Left forelimb (tissue), 1 donor: ENCODE results near the gene ARHGEF16.

Source experiments
- DNase-seq: peaks from one replicate; pipeline ENCODE4 v3.0.0-alpha.2; 2018; ENCODE audit warnings: low spot score

Gene ARHGEF16

GRCh38 chr1:3468236-3469103 is 14.0 kb downstream of the ARHGEF16 start:
- no peak for DNase-seq

- DNase-seq = no peak
Observed at GRCh38 chr1:3469104-3469848, 14.8 kb downstream of the ARHGEF16 start.

GRCh38 chr1:3469849-3470649 is 15.6 kb downstream of the ARHGEF16 start:
- DNase-seq = no peak

- no peak for DNase-seq
Observed at GRCh38 chr1:3470650-3471355, 16.3 kb downstream of the ARHGEF16 start.

- no peak for DNase-seq
Observed at GRCh38 chr1:3471356-3472087, 17.1 kb downstream of the ARHGEF16 start.

- no peak for DNase-seq
Observed at GRCh38 chr1:3472088-3472850, 17.8 kb downstream of the ARHGEF16 start.

DNA sequence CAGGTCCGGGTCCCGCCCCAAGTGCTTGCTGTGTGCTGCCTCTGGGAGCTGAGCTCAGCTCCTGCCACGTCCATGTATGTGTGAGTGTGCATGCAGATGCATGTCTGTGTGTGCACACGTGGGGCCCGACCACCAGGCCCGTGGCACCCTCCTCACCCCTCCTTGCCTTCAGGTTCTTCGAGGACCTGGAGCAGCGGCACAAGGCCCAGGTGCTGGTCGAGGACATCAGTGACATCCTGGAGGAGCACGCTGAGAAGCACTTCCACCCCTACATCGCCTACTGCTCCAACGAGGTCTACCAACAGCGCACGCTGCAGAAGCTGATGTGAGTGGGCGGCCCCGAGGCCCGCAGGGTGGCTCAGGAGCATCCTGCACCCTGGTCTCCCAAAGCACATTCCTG is 18.4 kb downstream of the ARHGEF16 start:
- no peak for DNase-seq

GRCh38 chr1:3473381-3473844 is 18.9 kb downstream of the ARHGEF16 start:
- no peak for DNase-seq

DNA sequence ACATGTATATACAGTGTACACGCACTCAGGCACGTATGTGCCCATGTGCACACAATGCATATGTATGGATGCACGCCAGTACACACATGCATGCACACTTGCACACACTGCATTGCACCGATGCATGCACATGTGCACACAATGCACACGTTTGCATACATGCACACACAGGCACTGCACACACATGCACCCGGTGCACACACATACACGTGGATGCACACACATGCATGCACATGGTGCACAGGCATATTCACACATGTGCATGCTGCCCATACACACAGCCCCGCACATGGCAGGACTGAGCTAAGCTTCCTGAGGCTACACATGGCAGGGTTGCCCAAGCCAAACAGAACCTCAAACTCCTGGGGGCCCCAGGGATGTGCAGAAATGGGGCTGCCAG is 19.6 kb downstream of the ARHGEF16 start:
- DNase-seq = no peak

DNA sequence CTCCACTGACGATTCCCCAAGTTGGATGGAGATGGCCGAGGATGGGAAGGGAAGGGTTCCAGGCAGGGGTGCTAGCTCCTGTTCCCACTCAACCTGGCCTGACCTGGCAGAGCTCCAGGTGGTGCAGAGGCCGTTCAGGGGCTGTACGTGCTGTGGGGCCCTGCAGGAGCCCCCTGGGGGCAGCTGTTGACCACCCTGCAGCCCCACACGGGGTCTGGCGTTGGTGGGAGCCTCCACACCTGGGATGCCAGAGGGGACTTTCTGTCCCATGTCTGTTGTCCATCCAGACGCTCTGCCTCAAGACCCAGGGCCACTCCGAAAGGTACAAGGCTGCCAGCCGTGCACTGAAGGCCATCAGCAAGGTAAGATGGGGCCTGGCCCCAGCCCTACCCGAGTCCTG is 20.0 kb downstream of the ARHGEF16 start:
- DNase-seq = no peak

DNA sequence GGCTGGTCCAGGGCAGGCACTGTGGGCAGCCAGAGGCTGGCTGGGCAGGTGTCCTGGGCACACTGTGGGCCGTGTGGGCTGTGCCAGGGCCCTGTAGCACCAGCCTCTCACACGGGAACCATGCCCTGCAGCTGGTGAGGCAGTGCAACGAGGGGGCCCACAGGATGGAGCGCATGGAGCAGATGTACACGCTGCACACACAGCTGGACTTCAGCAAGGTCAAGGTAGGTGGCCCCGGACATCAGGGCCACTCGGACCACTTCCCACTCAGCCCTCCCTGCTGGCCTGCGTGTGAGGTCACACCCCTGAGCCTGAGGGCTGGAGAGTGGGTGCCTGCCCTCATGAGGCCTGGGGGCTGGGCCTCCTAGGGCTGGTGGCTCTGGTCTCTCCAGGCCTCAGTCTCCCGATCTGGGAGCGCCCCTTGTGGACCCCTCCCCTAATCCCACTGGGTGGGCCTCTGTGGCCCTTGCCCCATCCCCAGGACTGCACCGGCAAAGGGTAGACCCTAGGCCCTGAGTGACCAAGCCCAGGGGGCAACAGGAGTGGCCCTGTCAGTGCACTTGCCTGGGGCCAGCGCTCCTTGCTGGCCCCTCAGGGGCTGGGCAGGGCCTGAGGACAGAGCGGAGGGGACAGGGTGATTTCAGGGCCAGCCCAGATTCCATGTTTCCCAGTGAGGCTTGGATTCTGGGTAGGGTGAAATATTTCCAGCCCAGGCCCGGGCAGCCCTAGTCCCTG is 21.5 kb downstream of the ARHGEF16 start:
- DNase-seq = no peak

- no peak for DNase-seq
Observed at GRCh38 chr1:3476666-3477065, 22.2 kb downstream of the ARHGEF16 start.

GRCh38 chr1:3477241-3477995 is 23.0 kb downstream of the ARHGEF16 start:
- DNase-seq = no peak

- no peak for DNase-seq
Observed at GRCh38 chr1:3478187-3478586, 23.7 kb downstream of the ARHGEF16 start.

DNA sequence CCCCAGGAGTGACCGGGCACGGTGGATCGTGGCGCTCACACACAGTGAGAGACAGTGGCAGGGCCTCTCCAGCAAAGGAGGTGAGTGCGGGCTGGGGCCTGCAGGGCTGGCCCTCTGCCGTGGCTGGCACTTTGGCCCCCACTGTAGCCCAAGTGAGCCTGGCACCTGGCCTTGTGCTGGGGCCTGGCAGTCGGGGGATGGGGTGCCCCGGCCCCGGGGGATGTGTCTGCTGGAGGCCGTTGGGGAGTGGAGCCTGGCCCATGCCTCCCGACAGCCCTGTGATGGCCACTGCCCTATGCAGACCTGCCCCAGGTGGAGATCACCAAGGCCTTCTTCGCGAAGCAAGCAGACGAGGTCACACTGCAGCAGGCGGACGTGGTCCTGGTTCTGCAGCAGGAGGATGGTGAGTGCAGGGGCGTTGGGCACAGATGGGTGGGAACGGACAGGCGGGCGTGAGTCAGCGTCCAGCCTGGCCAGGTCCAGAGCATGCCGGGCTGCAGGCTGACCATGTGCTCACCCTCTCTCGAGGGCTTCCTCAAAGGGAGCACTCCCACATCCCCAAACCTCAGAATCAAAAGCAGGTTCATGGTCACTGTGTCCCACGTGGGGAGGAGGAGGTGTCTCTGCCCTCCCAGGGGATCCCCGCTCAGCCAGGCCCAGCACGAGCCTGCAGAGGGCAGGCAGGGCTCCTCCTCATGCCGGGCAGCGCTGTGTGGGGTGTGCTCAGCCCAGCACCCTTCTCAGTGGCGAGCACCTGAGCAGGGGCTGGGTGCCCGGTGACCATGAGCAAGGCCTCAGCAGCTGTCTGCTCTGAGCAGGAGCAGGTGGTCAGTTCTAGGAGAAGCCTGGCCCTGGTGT is 25.3 kb downstream of the ARHGEF16 start:
- no peak for DNase-seq

DNA sequence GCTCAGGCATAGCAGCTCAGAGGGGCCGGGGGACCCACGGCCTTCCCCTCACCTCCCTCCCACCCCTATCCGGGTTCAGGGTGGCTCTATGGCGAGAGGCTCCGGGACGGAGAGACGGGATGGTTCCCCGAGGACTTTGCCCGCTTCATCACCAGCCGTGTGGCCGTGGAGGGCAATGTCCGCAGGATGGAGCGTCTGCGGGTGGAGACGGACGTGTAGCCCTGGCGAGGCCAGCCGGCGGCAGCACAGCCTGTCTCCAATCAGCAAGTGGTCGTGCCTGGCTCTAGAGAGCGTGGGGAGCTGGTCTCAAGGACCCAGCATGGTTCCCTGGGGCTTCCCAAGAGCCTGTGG is 25.9 kb downstream of the ARHGEF16 start:
- DNase-seq = no peak

DNA sequence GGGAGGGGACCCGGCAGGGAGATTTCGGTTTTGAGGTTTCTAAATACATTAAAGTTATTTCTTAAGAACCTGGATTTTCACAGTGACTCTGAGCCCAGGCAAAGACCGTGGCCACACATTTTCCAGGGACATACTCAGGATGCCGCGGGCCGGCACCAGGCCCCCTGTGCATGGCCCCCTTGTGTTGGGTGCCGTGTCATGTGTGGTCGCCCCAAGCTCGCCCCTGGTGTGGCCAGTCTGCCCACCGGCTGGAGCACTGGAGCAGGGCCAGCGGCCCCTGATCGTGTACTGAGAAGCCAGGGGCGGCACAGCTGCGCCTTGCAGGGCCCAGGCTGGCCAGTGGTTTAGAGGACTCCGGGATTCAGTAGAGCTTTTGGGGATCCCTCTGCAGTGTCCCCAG is 26.6 kb downstream of the ARHGEF16 start:
- DNase-seq = no peak

DNA sequence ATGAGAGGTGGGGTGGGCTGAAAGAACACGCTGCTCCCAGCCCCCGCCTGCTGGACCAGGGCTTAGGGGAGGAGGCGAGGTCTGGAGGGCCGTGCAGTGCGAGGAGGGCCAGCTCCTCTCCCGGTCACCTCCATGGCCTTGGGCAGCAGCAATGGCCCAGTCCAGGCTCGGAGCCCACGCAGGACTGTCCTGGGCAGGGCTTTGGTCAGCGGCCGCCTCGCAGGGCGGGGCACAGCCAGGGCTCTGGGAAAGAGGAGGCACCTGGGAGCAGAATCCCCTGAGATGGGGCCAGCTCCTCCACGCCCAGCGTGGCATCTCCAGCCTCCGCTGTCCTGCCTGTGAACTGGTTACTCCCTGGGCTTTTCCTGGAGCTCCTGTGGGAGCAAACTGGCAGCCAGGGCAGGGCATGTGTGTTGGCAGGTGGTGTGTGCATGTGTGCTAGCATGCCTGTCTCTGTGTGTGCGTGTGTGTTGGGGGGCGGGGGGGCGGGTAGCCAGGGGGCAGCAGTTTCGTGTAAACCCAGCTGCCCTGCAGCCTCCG is 27.4 kb downstream of the ARHGEF16 start:
- DNase-seq = no peak
